Stimulated activated CD4-positive, alpha-beta T cell treated with anti-CD3 and anti-CD28 coated beads, Interleukin-2, amount 100 ng/mL, for 48 hours (primary cell): ENCODE results near the gene ARL14.
"Not testable (repeated sequence)": the region's sequence is repeated elsewhere in the genome, so short reads cannot be mapped to it uniquely, and the experiment has no call there.

Experiments
- DNase-seq, 2 donors: peaks; one replicate each; pipeline ENCODE4 v3.0.0-alpha.2; 2020

The ARL14 gene

DNA sequence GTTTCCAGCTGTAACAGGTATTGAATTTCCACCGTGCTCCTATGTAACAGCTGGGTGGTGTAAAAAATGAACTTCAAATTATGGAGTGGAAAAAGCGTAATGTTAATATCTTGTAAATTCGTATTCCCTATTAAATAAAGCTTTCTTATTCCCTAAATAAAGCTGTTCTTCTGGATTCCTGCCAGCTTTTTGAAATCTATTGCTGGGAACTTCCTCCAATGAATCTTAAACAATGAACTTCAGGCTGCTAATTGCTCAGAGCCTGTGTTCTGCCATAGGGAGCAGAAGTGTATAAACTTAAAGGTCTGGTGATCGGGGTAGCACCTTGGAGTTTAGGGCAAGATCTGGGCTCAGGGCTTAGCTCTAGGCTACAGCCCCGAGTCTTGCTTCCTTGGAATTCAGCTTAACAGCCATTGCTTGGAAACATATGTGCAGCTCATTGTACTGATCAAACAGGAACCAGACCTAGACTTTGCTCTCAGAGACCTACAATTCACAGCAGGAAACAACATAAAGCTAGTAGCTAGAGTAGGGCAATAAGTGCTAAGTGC, 1.4 kb downstream of the ARL14 start:
- DNase-seq, result no peak

DNA sequence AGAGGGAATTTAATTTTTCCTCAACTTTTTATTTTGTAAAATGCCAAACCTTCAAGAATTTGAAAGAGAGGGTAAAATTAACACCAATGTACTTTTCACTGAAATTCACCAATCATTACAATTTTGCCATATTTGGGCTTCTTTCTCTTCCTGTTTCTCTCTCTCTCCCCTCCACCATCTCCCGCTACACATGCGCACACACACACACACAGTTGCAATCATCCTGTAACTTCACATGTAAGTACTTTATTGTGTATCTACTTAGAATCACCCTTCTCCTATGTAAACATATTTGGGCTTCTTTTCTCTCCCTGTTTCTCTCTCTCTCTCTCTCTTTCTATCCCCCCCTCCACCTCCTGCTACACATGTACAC, 7.4 kb downstream of the ARL14 start:
- DNase-seq, result no peak

GRCh38 chr3:160685144-160685766, 8.3 kb downstream of the ARL14 start:
- DNase-seq, result no peak

- no peak for DNase-seq
These were observed 10.1 kb downstream of the ARL14 start for GRCh38 chr3:160686955-160687535.

GRCh38 chr3:160691151-160691550, 14.2 kb downstream of the ARL14 start:
- no peak for DNase-seq

DNA sequence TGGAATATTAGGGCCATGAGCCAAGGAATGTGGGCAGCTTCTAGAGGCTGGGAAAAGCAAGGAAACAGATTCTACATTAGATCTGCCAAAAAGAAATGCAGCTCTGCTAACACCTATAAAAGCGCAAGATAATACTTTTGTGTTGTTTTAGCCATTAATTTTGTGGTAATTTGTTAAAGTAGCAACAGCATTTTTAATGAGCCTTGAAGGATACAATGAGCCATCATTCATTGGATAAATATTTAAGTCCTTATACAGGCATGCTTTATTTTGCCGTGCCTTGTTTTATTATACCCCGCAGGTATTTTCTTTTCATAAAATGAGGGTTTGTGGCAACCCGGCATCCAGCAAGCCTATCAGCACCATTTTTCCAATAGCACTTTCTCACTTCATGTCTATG, 15.0 kb downstream of the ARL14 start:
- no peak for DNase-seq

DNA sequence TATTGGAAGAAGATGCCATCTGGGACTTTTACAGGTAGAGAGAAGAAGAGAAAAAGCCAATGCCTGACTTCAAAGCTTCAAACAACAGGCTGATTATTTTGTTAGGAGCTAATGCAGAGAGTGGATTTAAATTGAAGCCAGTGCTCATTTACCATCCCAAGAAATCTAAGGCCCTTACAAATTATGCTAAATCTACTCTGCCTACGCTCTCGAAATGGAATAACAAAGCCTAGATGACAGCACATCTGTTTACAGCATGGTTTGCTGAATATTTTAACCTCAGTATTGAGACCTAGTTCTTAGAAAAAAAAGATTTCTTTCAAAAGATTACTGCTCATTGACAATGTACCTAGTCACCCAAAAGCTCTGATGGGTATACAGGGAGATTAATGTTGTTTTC, 16.2 kb downstream of the ARL14 start:
- DNase-seq, result no peak

GRCh38 chr3:160694345-160694744, 17.4 kb downstream of the ARL14 start:
- no peak for DNase-seq

DNA sequence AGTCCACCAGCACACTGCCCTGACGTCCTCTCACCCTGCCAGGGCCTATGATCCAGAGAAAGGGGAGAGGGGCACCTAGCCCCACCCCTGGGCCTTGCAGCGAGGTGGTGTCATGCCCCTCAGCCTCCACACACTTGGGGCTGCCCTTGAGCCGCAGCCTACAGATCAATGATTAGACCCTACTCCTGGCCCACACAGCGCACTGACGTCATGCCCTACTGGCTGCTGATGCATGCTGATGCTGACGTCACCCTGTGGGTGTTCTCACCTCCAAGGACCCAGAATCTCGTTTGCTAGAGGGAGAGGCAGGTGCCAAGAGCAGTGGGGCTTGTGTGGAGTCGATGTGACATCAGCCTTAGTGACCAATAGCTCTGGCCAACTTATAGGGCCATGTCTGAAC, 18.0 kb downstream of the ARL14 start:
- no peak for DNase-seq

GRCh38 chr3:160695915-160696327, 19.0 kb downstream of the ARL14 start:
- DNase-seq, result no peak

GRCh38 chr3:160697637-160698380, 20.8 kb downstream of the ARL14 start:
- DNase-seq, result no peak

GRCh38 chr3:160698599-160699195, 21.7 kb downstream of the ARL14 start:
- no peak for DNase-seq

GRCh38 chr3:160701490-160701889, 24.5 kb downstream of the ARL14 start:
- DNase-seq, result no peak

DNA sequence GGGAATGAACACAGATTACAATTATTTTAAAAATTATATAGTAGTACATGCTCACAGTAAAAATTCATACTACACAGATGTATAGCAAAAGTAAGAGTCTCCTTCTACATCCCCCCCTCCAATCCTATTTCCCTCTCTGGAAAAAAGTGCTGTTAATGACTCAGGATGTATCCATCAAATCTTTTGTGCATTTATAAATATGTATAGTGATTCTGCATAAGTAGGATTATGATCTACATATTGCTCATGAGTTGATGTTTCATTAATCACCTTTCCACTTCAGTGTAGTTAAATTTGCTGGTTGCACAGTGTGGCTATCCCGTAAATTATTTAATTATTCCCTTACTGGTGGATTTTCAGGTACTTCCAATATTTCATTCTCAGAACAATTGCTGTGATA, 25.3 kb downstream of the ARL14 start:
- no peak for DNase-seq

DNA sequence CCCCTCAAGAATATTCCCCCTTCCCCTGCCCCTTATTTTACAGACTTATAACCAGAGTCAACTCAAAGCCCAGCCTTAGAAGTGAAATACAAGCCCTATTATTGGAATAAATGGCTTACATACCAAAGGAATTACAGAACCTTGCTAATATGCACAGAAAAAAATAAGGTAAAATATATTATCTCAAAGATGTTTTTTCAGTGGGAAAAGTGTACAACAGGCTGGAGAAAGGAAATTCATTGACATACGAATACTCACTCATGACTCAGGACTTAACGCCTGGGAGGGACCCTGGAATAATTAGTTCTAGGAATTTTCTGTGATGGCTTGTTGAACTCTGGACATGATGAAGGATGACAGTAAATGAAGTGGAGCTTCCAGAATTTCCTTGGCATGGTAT, 27.0 kb downstream of the ARL14 start:
- DNase-seq, result no peak

DNA sequence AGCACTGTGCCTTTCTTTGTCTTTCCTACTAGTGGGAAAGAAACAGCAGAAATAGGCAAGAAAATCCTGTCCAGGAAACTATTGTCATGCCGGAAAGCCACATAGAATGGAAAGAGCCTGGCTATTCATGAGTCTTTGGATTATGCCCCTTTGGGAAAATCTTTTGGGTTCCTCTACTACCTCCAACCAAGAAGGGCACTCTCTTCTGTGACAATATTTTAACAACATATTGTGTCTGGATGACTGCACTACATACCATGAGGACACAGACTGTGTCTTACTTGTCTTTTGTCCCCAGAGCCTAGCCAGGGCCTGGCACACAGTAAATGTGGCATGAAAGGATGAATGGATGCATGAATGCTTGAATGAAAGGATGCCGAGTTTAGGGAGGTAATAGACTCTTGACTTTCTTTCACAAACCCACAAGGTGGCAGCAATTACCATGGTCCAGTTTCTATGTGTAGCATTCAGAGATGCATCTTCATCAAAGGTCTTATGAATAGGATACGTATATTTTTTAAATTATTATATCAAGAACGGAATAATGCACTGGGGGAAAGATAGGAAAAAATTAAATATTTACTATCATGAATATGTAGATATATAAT, 30.3 kb downstream of the ARL14 start:
- peak in 1 of 2 donors; percentile 8 for DNase-seq

GRCh38 chr3:160709477-160710182, 32.7 kb downstream of the ARL14 start:
- no peak for DNase-seq

DNA sequence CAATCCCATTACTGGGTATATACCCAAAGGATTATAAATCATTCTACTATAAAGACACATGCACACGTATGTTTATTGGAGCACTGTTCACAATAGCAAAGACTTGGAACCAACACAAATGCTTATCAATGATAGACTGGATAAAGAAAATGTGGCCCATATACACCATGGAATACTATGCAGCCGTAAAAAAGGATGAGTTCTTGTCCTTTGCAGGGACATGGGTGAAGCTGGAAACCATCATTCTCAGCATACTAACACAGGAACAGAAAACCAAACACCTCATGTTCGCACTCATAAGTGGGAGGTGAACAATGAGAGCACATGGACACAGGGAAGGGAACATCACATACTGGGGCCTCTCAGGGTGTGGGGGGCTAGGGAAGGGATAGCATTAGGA, 36.2 kb downstream of the ARL14 start:
- not testable (repeated sequence) for DNase-seq

DNA sequence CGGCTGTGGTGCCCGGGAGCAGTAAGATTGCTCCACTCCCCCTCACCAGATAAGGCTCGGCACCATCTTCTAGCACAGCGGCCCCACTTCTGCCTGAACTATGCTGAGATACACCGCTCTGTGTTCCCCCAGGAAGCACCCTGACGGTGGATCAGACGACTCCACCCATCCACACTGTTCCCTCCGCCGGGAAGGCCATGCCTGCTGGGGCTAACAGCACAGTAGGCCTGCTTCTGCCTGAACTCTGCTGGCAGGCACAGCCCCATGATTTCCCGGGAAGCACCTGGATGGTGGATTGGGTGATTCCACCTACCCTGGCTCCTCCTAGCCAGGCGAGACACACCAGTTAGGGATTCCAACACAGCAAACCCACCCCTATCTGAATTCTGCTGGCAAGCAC, 42.8 kb downstream of the ARL14 start:
- DNase-seq, result no peak

DNA sequence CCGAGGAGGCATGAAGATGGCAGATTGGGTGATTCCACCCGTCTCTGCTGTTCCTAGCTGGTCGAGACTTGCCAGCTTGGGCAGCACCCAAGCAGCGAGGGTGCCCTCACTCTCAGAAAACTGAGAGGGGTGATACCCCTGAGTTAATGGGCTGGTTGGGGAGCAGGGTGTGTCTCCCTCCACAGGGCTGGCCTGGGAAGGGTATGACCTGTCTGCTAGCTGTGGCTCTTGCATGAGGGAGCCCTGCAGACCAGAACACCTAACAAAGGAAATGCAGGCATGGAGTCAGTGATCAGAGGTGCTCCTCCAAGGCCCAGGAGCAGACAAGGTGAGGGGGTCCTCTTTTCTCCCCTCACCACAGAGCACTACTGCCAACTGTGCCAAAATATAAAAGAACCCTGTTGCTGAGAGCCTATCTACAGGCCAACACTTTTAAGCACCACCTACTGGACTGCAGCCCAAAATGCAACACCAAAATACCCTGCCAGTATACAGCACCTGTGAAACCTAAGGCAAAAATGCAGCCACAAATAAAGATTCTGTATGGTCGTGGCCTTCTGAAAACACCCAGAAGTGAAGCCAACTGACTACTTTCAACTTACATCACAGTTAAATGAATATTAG, 43.3 kb downstream of the ARL14 start:
- DNase-seq, result no peak

DNA sequence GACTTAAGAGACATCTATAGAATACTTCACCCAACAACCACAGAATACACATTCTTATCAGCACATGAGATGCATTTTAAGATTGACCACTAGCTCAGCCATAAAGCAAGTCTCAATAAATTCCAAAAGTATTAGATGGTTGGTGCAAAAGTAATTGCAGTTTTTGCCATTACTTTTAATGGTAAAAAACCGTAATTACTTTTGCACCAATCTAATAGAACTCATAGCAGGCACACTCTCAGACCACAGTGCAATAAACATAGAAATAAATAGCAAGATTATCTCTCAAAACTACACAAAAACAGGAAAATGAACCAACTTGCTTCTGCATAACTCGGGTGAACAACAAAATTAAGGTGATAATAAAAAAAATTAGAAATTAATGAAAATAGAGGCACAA, 45.4 kb downstream of the ARL14 start:
- DNase-seq, result no peak

DNA sequence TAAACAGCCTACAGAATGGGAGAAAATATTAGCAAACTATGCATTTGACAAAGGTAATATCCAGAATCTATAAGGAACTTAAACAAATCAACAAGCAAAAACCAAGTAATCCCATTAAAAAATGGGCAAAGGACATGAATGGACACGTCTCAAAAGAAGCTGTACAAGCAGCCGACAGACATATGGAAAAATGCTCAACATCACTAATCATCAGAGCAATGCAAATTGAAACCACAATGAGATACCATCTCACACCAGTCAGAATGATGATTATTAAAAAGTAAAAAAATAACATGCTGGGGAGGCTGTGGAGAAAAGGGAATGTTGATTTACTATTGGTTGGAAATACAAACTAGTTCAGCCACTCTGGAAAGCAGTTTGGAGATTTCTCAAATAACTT, 48.4 kb downstream of the ARL14 start:
- DNase-seq, result no peak
